Measurements from ENCODE around the gene RASGEF1C.

RASGEF1C gene

DNA sequence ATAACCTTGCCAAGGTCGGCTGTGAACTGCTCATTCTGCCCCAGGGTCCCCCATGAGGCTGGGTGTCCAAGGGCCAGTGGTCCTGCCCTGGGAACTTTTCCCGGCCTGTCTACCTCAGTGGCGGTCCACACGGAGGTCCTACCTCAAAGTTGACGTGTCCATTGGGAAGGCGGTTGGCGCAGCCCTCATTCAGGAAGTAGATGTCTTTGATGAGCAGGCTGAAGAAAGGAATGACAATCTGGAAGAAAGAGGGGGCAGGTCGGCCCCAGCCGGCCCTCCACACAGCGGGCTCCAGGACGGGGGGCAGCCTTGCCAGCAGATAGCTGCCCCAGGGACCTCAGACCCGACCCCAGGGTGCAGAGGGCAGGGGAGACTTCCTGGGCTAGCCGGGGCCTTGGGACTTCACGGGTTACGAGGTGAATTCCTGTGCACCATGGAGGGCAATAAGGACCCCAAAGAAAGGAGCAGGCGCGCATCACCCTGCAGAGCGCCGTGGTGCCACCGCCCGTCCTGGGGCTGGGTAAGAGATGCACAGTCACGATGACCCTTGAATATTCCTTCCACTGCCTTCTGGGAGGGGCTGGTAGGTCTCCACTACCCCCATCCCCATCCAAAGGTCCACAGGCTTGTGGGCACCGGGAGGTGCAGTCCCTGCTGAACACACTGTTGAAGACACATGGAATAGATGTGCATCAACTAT, 94.6 kb downstream of the RASGEF1C start:
- H3K4me3 ChIP-seq (replicated peaks in 1 of 2; ENCODE audit: low read depth in 2 of 2, low read length in 2 of 2), result no peak overlapping the region
- TF ChIP-seq, protein P1, sequence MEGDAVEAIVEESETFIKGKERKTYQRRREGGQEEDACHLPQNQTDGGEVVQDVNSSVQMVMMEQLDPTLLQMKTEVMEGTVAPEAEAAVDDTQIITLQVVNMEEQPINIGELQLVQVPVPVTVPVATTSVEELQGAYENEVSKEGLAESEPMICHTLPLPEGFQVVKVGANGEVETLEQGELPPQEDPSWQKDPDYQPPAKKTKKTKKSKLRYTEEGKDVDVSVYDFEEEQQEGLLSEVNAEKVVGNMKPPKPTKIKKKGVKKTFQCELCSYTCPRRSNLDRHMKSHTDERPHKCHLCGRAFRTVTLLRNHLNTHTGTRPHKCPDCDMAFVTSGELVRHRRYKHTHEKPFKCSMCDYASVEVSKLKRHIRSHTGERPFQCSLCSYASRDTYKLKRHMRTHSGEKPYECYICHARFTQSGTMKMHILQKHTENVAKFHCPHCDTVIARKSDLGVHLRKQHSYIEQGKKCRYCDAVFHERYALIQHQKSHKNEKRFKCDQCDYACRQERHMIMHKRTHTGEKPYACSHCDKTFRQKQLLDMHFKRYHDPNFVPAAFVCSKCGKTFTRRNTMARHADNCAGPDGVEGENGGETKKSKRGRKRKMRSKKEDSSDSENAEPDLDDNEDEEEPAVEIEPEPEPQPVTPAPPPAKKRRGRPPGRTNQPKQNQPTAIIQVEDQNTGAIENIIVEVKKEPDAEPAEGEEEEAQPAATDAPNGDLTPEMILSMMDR (IDR thresholded peaks at IDR 0.05; ENCODE audit: low read depth, low read length), result no peak
- no peak for DNase-seq (ENCODE audit: low read depth in 2 of 2)

GRCh38 chr5:180113660-180114303, 95.2 kb downstream of the RASGEF1C start:
- H3K4me3 ChIP-seq (replicated peaks in 1 of 2; ENCODE audit: low read depth in 2 of 2, low read length in 2 of 2), result no peak overlapping the region
- DNase-seq (ENCODE audit: low read depth in 2 of 2), result no peak
- TF ChIP-seq, protein P1 (IDR thresholded peaks at IDR 0.05; ENCODE audit: low read depth, low read length), result no peak

- TF ChIP-seq, protein P1 (IDR thresholded peaks at IDR 0.05; ENCODE audit: low read depth, low read length), result no peak
- H3K4me3 ChIP-seq (replicated peaks in 1 of 2; ENCODE audit: low read depth in 2 of 2, low read length in 2 of 2), result no peak overlapping the region
- DNase-seq (ENCODE audit: low read depth in 2 of 2), result no peak
These were observed 96.7 kb downstream of the RASGEF1C start for GRCh38 chr5:180112181-180112861.

DNA sequence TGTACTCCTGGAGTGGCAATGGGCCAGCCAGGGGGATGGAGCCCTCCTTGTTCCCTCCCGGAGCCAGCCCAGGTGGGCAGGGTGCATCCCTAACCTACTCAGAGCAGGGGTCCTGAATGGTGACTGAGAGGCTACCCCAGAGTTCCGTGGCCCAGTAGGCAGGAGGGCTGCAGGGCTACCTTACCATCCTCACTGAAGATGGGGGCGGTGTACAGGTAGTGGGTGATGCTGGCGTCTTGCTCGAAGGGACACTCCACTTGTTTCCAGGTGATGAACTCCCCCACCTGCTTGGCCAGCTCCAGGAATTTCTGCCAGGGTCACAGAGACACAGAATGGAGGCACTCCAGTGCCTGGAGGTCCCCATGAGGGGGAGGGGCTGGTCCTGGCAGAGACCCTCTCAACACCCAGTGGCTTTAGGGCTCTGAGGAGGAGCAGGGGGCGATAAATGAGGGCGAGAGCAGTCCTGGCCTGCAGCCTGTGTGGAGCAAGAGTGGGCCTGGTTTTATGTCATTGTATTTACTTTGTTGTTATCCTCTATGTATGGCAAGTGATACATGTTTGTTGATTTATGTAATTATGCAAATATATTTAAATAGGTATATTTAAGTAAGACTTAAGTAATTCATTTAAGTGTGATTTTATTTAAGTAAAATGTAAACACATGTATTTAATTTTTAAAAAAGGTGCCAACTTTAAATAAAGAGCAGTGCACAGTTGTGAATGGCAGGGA, 97.6 kb downstream of the RASGEF1C start:
- no peak overlapping the region for H3K4me3 ChIP-seq (replicated peaks in 1 of 2; ENCODE audit: low read depth in 2 of 2, low read length in 2 of 2)
- TF ChIP-seq, protein P1 (IDR thresholded peaks at IDR 0.05; ENCODE audit: low read depth, low read length), result no peak
- DNase-seq (ENCODE audit: low read depth in 2 of 2), result no peak

- TF ChIP-seq, protein P1 (IDR thresholded peaks at IDR 0.05; ENCODE audit: low read depth, low read length), result no peak
- DNase-seq (ENCODE audit: low read depth in 2 of 2), result no peak
- no peak overlapping the region for H3K4me3 ChIP-seq (replicated peaks in 1 of 2; ENCODE audit: low read depth in 2 of 2, low read length in 2 of 2)
These were observed 99.1 kb downstream of the RASGEF1C start for GRCh38 chr5:180109920-180110319.

DNA sequence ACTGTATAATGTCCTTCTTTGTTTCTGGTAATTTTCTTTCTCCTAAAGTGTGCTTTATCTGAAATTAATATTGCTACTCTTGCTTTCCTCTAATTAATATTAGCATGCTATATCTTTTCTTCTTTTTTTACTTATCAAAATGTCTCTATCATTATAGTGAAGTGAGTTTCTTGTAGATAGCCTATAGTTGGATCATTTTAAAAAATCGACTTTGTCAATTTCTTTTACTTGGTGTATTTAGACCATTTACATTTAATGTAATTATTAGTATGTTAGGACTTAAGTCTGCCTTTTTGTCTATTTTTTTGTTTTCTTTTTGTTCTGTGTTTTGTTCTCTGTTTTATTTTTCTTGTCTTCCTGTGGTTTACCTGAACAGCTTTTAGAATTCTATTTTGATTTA, 102.0 kb downstream of the RASGEF1C start:
- no peak overlapping the region for H3K4me3 ChIP-seq (replicated peaks in 1 of 2; ENCODE audit: low read depth in 2 of 2, low read length in 2 of 2)
- TF ChIP-seq, protein P1 (IDR thresholded peaks at IDR 0.05; ENCODE audit: low read depth, low read length), result no peak
- no peak for DNase-seq (ENCODE audit: low read depth in 2 of 2)

Measured in cardiac fibroblast (primary cell).